Calu3 (cell line): ENCODE data around the gene MARCOL. TPM values are rescaled to one million over a fixed set of nuclear protein-coding genes. Genes with fewer than 3 reads are reported as not detected.

Source experiments
- Bru-seq: library from RNA; stranded (reverse); fragments of 400-500 nt; gene quantifications from one replicate; lab custom pipeline; 2021; lab: Mats Ljungman, UMichigan
- BruChase-seq, 2 experiments: library from RNA; stranded (reverse); fragments of 400-500 nt; gene quantifications; one replicate each; lab custom pipeline; 2021; lab: Mats Ljungman, UMichigan
- BruUV-seq: library from RNA; stranded (reverse); fragments of 400-500 nt; replicated peaks from 2 replicates; lab custom pipeline; 2021; lab: Mats Ljungman, UMichigan
- CTCF ChIA-PET: fragments of 300-600 bp; sonication (Branson Sonifier 250); formaldehyde crosslinking; loops from one replicate; lab custom pipeline; 2022; ENCODE audit warnings: antibody characterized with exemption; lab: Charles Lee
- DNase-seq: peaks from one replicate; pipeline ENCODE4 v3.0.0; 2022
- H3K27ac Mint-ChIP-seq: one replicate; pipeline ENCODE4 v1.8.0; 2022; ENCODE audit warnings: mixed read lengths; ENCODE audit not compliant: unreplicated experiment
- H3K27me3 Mint-ChIP-seq: one replicate; pipeline ENCODE4 v1.8.0; 2022; ENCODE audit warnings: mixed read lengths; ENCODE audit not compliant: unreplicated experiment
- H3K36me3 Mint-ChIP-seq: one replicate; pipeline ENCODE4 v1.8.0; 2022; ENCODE audit warnings: mild to moderate bottlenecking, moderate library complexity, mixed read lengths; ENCODE audit not compliant: insufficient read depth, unreplicated experiment
- H3K4me1 Mint-ChIP-seq: one replicate; pipeline ENCODE4 v1.8.0; 2022; ENCODE audit warnings: mild to moderate bottlenecking, low read depth, mixed read lengths; ENCODE audit not compliant: unreplicated experiment
- H3K4me3 Mint-ChIP-seq: one replicate; pipeline ENCODE4 v1.8.0; 2022; ENCODE audit warnings: mild to moderate bottlenecking, low read depth, moderate library complexity, mixed read lengths; ENCODE audit not compliant: unreplicated experiment
- H3K9me3 Mint-ChIP-seq: one replicate; pipeline ENCODE4 v1.8.0; 2022; ENCODE audit warnings: low read depth, mixed read lengths; ENCODE audit not compliant: unreplicated experiment
- intact Hi-C: fragments of 100-400 bp; cut with micrococcal nuclease; formaldehyde crosslinking; loops from one replicate; pipeline ENCODE4 v1.10.0; 2022; ENCODE audit not compliant: unreplicated experiment
- long read RNA-seq: library from polyadenylated mRNA; stranded (forward); transcript quantifications from one replicate; pipeline ENCODE4 v2.0.0, GENCODE V29; 2022
- total RNA-seq: library from RNA; stranded (reverse); gene quantifications from 2 replicates; pipeline ENCODE4 v1.2.3, GENCODE V29; 2022
- TF ChIP-seq, protein P1 (sequence below): fragments of 200-600 bp; IDR thresholded peaks from one replicate; pipeline ENCODE4 v1.8.0; 2022; ENCODE audit warnings: antibody characterized with exemption; ENCODE audit not compliant: unreplicated experiment

The MARCOL gene, protein sequence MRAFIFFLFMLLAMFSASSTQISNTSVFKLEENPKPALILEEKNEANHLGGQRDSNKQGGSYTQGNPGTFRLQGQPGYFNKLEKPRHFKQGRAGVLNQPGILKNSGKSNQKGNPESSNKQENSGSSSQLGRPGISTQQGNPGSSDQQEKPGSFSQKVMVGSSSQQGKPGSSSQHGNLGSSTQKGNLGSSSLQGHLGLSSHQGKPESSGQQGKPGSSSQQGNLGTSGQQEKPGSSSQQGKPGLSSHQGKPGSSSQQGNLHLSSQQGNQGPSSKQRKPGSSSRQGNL
- not detected in 2 replicates for total RNA-seq
- percentile 4 among the genes with signal in this experiment for Bru-seq, nascent RNA
- BruChase-seq, experiment 1, labeled RNA remaining after a 6-hour chase, result not detected
- not detected for BruChase-seq, experiment 2, labeled RNA remaining after a 2-hour chase
- long read RNA-seq, result 0 reads

DNA sequence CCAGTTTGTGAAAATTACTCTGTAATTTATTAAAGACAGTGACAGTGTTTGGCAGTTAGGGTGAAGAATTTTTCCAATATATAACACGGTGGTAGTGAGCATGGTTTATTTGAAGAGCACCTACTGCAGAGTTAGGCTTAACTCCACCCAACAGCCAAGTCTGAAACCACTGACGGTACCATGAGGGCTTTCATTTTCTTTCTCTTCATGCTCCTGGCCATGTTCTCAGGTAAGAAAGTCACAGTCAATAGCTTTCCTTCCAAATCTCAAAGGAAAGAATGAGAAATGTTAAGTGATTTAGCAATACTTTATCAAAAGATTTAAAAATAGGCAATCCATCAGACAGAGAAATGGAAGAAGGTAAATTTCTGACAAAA is at the start of gene MARCOL:
MARCOL (plus strand) TSS at position 108 of the 377 bp plus-strand sequence; CDS start at position 181, 73 bp downstream.
- no TSS peak for BruUV-seq
- CTCF ChIA-PET, result no interaction called here
- no peak for DNase-seq
- Mint-ChIP-seq H3K27ac (no peak within 1 kb of the TSS), H3K36me3 (no peaks in the 10 kb centered on the region), H3K27me3 (no peaks in the 10 kb centered on the region), H3K9me3 (no peaks in the 10 kb centered on the region), H3K4me3 (no peak within 1 kb of the TSS), H3K4me1 (no peaks in the 10 kb centered on the region)
- TF ChIP-seq, protein P1, sequence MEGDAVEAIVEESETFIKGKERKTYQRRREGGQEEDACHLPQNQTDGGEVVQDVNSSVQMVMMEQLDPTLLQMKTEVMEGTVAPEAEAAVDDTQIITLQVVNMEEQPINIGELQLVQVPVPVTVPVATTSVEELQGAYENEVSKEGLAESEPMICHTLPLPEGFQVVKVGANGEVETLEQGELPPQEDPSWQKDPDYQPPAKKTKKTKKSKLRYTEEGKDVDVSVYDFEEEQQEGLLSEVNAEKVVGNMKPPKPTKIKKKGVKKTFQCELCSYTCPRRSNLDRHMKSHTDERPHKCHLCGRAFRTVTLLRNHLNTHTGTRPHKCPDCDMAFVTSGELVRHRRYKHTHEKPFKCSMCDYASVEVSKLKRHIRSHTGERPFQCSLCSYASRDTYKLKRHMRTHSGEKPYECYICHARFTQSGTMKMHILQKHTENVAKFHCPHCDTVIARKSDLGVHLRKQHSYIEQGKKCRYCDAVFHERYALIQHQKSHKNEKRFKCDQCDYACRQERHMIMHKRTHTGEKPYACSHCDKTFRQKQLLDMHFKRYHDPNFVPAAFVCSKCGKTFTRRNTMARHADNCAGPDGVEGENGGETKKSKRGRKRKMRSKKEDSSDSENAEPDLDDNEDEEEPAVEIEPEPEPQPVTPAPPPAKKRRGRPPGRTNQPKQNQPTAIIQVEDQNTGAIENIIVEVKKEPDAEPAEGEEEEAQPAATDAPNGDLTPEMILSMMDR, result no peak
- intact Hi-C loops, result no loop called here

DNA sequence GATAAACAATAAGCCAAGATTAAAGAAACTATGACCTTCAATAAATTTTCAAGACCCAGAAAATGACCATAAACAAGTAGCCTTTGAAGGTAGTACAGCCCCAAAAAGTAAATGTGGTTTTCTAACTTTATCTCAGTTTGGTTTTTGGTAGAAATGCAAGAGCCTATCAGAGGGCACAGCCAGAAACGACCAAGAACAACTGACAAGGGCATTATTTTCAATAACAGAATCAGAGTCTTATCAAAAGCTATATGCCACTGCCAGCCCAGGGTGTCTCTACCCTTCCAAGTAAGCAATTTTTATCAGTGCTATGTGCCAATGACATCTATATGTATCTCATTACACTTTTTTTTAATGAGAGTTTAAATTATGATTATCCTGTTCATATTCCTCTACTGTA is 47.3 kb upstream of the MARCOL start:
- H3K27ac Mint-ChIP-seq, result no peak overlapping the region
- CTCF ChIA-PET, result interaction anchor here (0.5 kb wide), 1 partner anchor 38 kb away, joined by 3 read pairs; no protein-coding TSS in a partner anchor
- no peaks in the 10 kb centered on the region for H3K36me3 Mint-ChIP-seq
- TF ChIP-seq, protein P1, result no peak
- intact Hi-C loops, result no loop called here
- no peaks in the 10 kb centered on the region for H3K27me3 Mint-ChIP-seq
- H3K4me3 Mint-ChIP-seq, result no peak overlapping the region
- H3K4me1 Mint-ChIP-seq, result no peaks in the 10 kb centered on the region
- no peak for DNase-seq
- H3K9me3 Mint-ChIP-seq, result no peaks in the 10 kb centered on the region
- BruUV-seq, result no TSS peak

DNA sequence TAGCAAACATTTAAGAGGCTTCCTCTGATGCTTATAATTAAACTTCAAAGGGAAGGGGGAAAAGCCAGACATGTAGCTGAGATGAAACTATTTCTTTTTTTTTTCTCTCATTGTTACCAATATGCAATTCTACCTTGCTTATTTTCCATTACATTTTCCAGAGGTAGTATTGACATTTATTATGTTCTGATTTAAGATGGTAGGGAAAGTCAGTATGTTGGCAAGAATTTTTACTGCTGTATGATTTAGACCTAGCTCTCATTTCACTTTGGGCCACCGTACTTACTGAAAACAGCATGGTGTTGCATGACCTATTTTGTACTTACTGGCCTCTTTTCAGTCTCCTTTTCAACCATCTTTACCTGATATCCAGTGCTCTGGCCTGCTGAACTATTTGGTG is 45.1 kb upstream of the MARCOL start:
- intact Hi-C loops, result no loop called here
- CTCF ChIA-PET, result no interaction called here
- no peaks in the 10 kb centered on the region for H3K27me3 Mint-ChIP-seq
- H3K4me3 Mint-ChIP-seq, result no peak overlapping the region
- no TSS peak for BruUV-seq
- TF ChIP-seq, protein P1, result no peak
- no peak overlapping the region for H3K27ac Mint-ChIP-seq
- no peaks in the 10 kb centered on the region for H3K9me3 Mint-ChIP-seq
- DNase-seq, result no peak
- H3K4me1 Mint-ChIP-seq, result no peaks in the 10 kb centered on the region
- H3K36me3 Mint-ChIP-seq, result no peaks in the 10 kb centered on the region

DNA sequence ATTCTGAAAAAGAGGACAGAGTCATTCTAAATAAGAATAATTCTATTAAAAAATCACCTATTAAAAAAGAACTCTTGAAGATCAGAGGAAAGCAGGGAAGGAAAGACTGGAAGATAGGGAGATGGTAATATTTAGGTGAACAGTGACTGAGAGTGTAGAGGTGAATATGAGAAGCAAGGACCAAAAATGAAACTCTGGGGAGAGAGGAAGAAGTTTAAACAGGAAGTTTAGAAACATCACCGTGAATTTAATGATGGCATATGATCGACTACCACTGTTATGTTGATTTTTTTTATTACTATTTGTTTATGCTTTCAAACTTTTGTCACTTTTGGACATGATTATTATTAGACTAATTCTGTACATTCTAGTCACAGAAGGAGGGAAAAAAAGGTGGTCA is 37.2 kb upstream of the MARCOL start:
- TF ChIP-seq, protein P1, result no peak
- Mint-ChIP-seq H3K4me1 (no peaks in the 10 kb centered on the region), H3K4me3 (no peak overlapping the region), H3K27me3 (no peaks in the 10 kb centered on the region), H3K27ac (no peak overlapping the region), H3K9me3 (no peaks in the 10 kb centered on the region), H3K36me3 (no peaks in the 10 kb centered on the region)
- no peak for DNase-seq
- no TSS peak for BruUV-seq
- CTCF ChIA-PET, result no interaction called here
- intact Hi-C loops, result loop anchor here (5.0 kb wide), 1 partner anchor 86 kb away; no protein-coding TSS in a partner anchor
